Neural progenitor cell (in vitro differentiated cells): ENCODE measurements around the gene IFITM10. TPM values are rescaled to one million over a fixed set of nuclear protein-coding genes. Genes with fewer than 3 reads are reported as not detected.
A peak's percentile ranks its signal among the peaks of the same experiment; 100 is the strongest.

Experiments
- DNase-seq: peaks from one replicate; pipeline ENCODE4 v3.0.0-alpha.2; 2016; ENCODE audit warnings: low spot score
- H2AFZ ChIP-seq: fragments of 200-600 bp; sonication (generic); replicated peaks from 2 replicates; pipeline ENCODE4 v1.6.1; 2016; ENCODE audit warnings: antibody characterized with exemption
- H3F3A ChIP-seq: fragments of 200-600 bp; sonication (generic); 2 replicates; pipeline ENCODE4 v1.6.1; 2016; ENCODE audit warnings: antibody characterized with exemption, low read depth
- H3K27ac ChIP-seq: fragments of 200-600 bp; sonication (generic); 2 replicates; pipeline ENCODE4 v1.5.1; 2016; ENCODE audit warnings: mild to moderate bottlenecking
- H3K27me3 ChIP-seq: fragments of 200-600 bp; sonication (generic); 2 replicates; pipeline ENCODE4 v1.6.1; 2016; ENCODE audit warnings: mild to moderate bottlenecking, moderate library complexity
- H3K36me3 ChIP-seq: fragments of 200-600 bp; sonication (generic); 2 replicates; pipeline ENCODE4 v1.5.1; 2016
- H3K4me1 ChIP-seq: fragments of 200-600 bp; sonication (generic); 2 replicates; pipeline ENCODE4 v1.6.1; 2016; ENCODE audit warnings: mixed run types
- H3K4me2 ChIP-seq: fragments of 200-600 bp; sonication (generic); 2 replicates; pipeline ENCODE4 v1.6.1; 2016
- H3K4me3 ChIP-seq: fragments of 200-600 bp; sonication (generic); 2 replicates; pipeline ENCODE4 v1.5.1; 2016
- H3K79me2 ChIP-seq: fragments of 200-600 bp; sonication (generic); 2 replicates; pipeline ENCODE4 v1.6.1; 2016; ENCODE audit warnings: low read depth
- H3K9ac ChIP-seq: fragments of 200-600 bp; sonication (generic); 2 replicates; pipeline ENCODE4 v1.6.1; 2016
- H3K9me3 ChIP-seq: fragments of 200-600 bp; sonication (generic); 2 replicates; pipeline ENCODE4 v1.5.1; 2016; ENCODE audit warnings: low read depth
- H4K20me1 ChIP-seq: fragments of 200-600 bp; sonication (generic); 2 replicates; pipeline ENCODE4 v1.6.1; 2016; ENCODE audit warnings: low read depth
- H3K27ac Mint-ChIP-seq: 3 replicates; pipeline ENCODE4 v1.8.0; 2021; ENCODE audit warnings: mixed read lengths
- H3K27me3 Mint-ChIP-seq: 2 replicates; pipeline ENCODE4 v1.8.0; 2022; ENCODE audit warnings: low read depth, mild to moderate bottlenecking, inconsistent platforms, moderate library complexity, mixed read lengths; ENCODE audit not compliant: insufficient read depth
- H3K36me3 Mint-ChIP-seq: 3 replicates; pipeline ENCODE4 v1.8.0; 2021; ENCODE audit warnings: mixed read lengths
- H3K4me1 Mint-ChIP-seq: 3 replicates; pipeline ENCODE4 v1.8.0; 2021; ENCODE audit warnings: mixed read lengths
- H3K4me3 Mint-ChIP-seq: 3 replicates; pipeline ENCODE4 v1.8.0; 2021; ENCODE audit warnings: mild to moderate bottlenecking, moderate library complexity, mixed read lengths
- H3K9me3 Mint-ChIP-seq: 3 replicates; pipeline ENCODE4 v1.8.0; 2020; ENCODE audit warnings: mixed read lengths
- EZH2 ChIP-seq: fragments of 200-600 bp; sonication (generic); IDR thresholded peaks from 2 replicates; pipeline ENCODE4 v1.6.1; 2017; ENCODE audit warnings: antibody characterized with exemption, mild to moderate bottlenecking, moderate library complexity
- EZH2phosphoT487 ChIP-seq: fragments of 200-600 bp; sonication (generic); IDR thresholded peaks from 2 replicates; pipeline ENCODE4 v1.6.1; 2017; ENCODE audit warnings: antibody characterized with exemption
- total RNA-seq: library from RNA; depleted of rRNA; stranded (reverse); fragments of >200 nt; gene quantifications from 2 replicates; pipeline ENCODE4 v1.2.3, GENCODE V29; 2015; ENCODE audit warnings: low replicate concordance
- TF ChIP-seq, protein P1 (sequence below): fragments of 200-600 bp; sonication (generic); IDR thresholded peaks from 2 replicates; pipeline ENCODE4 v1.5.1; 2017; ENCODE audit warnings: antibody characterized with exemption, mild to moderate bottlenecking

IFITM10 gene
- total RNA-seq, 1 donor from 2014 or later: not detected

DNA sequence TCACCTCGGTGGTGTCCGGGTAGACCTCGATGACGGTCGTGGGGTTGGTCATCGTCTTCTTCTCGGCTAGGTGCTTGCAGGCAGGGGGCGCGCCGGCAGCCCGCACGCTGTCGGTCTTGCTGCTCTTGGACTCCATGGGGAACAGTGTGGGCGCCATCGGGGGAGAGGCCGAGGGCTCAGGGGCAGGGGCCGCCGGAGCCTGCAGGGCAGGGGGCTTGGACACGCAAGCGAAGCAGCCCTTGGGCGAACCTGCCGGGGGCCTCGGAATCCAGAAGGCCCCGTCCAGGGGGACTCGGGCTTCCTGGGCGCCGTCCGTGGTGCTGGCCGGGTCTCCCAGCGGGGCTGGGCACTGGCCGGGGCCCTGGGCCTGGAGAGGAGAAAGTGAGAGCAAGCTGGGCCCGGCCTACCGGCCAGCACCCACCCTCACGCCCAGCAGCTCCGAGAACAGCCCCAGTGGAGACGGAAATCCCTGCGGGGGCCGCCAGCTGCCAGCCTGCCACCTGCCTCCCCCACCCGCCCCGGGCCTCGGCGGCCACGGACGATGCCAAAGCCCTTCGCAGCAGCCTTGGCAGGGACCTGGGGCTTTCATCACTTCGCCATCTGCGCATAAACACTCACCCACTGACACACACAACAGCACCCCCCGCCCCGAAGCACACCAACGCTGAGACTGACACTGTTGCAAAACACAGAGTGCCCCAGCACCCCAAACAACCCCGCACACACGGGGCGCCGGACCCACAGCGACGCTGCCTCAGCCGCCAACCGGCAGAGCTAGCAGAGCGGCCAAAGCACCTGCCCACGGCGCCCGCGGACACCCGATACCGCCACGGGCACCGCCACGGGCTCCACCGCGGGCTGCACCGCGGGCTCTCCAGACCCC, 2.4 kb downstream of the IFITM10 start:
- H3K4me3 Mint-ChIP-seq: peak overlapping the region; percentile 52
- H3K9me3 Mint-ChIP-seq: peaks cover 7% of the 10 kb centered on the region
- peaks cover 15% of the 10 kb centered on the region for H3F3A ChIP-seq
- H3K9me3 ChIP-seq: no peaks in the 10 kb centered on the region
- H2AFZ ChIP-seq: no peak overlapping the region
- peaks cover 15% of the 10 kb centered on the region for H3K4me1 Mint-ChIP-seq
- TF ChIP-seq EZH2phosphoT487: no peak
- no peak for TF ChIP-seq EZH2
- TF ChIP-seq, protein P1, sequence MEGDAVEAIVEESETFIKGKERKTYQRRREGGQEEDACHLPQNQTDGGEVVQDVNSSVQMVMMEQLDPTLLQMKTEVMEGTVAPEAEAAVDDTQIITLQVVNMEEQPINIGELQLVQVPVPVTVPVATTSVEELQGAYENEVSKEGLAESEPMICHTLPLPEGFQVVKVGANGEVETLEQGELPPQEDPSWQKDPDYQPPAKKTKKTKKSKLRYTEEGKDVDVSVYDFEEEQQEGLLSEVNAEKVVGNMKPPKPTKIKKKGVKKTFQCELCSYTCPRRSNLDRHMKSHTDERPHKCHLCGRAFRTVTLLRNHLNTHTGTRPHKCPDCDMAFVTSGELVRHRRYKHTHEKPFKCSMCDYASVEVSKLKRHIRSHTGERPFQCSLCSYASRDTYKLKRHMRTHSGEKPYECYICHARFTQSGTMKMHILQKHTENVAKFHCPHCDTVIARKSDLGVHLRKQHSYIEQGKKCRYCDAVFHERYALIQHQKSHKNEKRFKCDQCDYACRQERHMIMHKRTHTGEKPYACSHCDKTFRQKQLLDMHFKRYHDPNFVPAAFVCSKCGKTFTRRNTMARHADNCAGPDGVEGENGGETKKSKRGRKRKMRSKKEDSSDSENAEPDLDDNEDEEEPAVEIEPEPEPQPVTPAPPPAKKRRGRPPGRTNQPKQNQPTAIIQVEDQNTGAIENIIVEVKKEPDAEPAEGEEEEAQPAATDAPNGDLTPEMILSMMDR: no peak
- peaks cover 4% of the 10 kb centered on the region for H3K36me3 Mint-ChIP-seq
- H3K79me2 ChIP-seq: no peaks in the 10 kb centered on the region
- peaks cover 28% of the 10 kb centered on the region for H3K27me3 Mint-ChIP-seq
- H3K27ac ChIP-seq: no peak overlapping the region
- H3K36me3 ChIP-seq: no peaks in the 10 kb centered on the region
- peaks cover 18% of the 10 kb centered on the region for H3K4me1 ChIP-seq
- peak overlapping the region; percentile 60 for H3K4me3 ChIP-seq
- no peak overlapping the region for H3K27ac Mint-ChIP-seq
- no peak overlapping the region for H3K9ac ChIP-seq
- peak overlapping the region; percentile 95 for H3K4me2 ChIP-seq
- peaks cover 58% of the 10 kb centered on the region for H3K27me3 ChIP-seq
- no peak for DNase-seq
- peaks cover 8% of the 10 kb centered on the region for H4K20me1 ChIP-seq

DNA sequence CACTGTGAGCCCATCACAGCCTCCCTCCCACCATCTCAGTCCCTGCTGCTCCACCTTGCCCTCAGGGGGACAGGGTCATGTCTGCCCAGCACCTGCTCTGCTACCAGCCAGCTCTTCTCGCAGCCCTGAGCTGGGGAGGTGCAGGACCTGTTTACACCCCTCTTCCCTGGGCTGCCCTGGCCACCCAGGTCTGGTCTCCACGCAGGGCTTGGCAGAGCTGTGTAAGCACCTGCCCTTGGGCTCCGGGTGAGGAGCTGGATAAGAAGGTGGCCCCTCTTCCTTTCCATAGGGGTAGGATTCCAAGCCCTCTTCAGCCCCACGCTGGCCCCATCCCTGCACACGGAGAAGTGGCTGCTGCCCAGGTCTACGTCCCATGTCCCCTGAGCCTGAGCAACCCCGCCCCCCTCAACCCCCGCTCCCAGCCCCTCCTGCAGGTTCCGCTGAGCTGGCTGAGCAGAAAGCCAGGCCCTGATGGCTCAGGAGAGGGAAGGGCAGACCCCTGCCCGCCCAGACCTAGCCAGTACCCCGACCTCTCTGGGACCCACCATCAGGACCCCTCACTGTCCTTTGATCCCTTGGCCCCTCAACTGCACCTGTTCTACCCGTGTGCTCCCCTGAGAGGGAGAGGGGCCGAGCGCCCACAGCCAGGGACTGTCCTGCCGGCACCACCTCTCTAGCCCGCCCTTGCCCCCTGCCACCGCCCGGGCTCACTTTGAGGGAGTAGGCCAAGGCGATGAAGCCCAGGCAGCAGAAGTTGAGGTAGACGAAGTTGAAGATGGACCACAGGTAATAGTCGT, 3.2 kb downstream of the IFITM10 start:
- no peak for DNase-seq
- Histone ChIP-seq H3F3A (peaks cover 15% of the 10 kb centered on the region), H3K4me3 (no peak overlapping the region), H3K27ac (no peak overlapping the region), H3K9me3 (no peaks in the 10 kb centered on the region), H4K20me1 (peaks cover 8% of the 10 kb centered on the region), H3K79me2 (no peaks in the 10 kb centered on the region), H3K27me3 (peaks cover 66% of the 10 kb centered on the region), H3K9ac (no peak overlapping the region), H3K4me1 (peaks cover 18% of the 10 kb centered on the region), H3K36me3 (no peaks in the 10 kb centered on the region), H3K4me2 (no peak overlapping the region), H2AFZ (no peak overlapping the region)
- Mint-ChIP-seq H3K4me1 (peaks cover 15% of the 10 kb centered on the region), H3K27ac (no peak overlapping the region), H3K27me3 (peaks cover 28% of the 10 kb centered on the region), H3K4me3 (peak overlapping the region; percentile 52), H3K36me3 (peaks cover 4% of the 10 kb centered on the region), H3K9me3 (peaks cover 7% of the 10 kb centered on the region)
- TF ChIP-seq EZH2: no peak
- TF ChIP-seq, protein P1: no peak
- no peak for TF ChIP-seq EZH2phosphoT487

DNA sequence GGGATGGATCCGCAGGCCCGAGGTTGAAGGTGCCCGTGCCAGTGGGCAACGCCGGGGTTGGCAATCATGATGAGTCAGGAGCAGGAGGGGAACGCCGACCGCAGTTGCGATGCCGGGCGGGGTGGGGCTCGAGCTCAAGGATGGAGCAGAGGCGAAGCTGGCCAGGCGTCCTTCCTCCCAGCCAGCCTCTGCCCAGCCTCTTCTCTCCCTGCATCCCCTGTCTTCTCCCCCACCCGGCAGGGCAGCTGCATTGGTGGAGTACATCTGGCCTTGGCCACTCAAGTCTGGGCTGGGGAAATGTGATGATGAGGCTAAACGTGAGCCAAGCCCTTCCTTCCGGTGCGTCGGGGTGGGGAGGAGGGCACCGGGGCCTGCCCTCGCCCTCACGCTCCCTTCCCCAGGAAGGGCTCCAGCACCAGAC, 3.9 kb downstream of the IFITM10 start:
- Histone ChIP-seq H4K20me1 (peaks cover 8% of the 10 kb centered on the region), H3K9ac (no peak overlapping the region), H3K27ac (no peak overlapping the region), H3F3A (peaks cover 15% of the 10 kb centered on the region), H2AFZ (no peak overlapping the region), H3K4me1 (peaks cover 18% of the 10 kb centered on the region), H3K27me3 (peaks cover 72% of the 10 kb centered on the region), H3K4me2 (no peak overlapping the region), H3K4me3 (no peak overlapping the region), H3K79me2 (no peaks in the 10 kb centered on the region), H3K9me3 (no peaks in the 10 kb centered on the region), H3K36me3 (no peaks in the 10 kb centered on the region)
- Mint-ChIP-seq H3K27me3 (peaks cover 28% of the 10 kb centered on the region), H3K4me3 (no peak overlapping the region), H3K36me3 (peaks cover 4% of the 10 kb centered on the region), H3K9me3 (peaks cover 7% of the 10 kb centered on the region), H3K27ac (no peak overlapping the region), H3K4me1 (peaks cover 15% of the 10 kb centered on the region)
- DNase-seq: no peak
- TF ChIP-seq EZH2phosphoT487: no peak
- TF ChIP-seq, protein P1: no peak
- TF ChIP-seq EZH2: no peak
